Measurements from ENCODE around the gene ACTL6B.

ACTL6B gene

GRCh38 chr7:100684534-100685042, 28.3 kb upstream of the ACTL6B start:
- TF ChIP-seq CTCF (IDR thresholded peaks at IDR 0.05; ENCODE audit: insufficient read depth, low read length, missing control alignments) = no peak
- ChIA-PET POLR2A (interaction anchor here (0.8 to 1.8 kb wide), 2 partner anchors 8 to 143 kb away, joined by 4 to 7 read pairs; partner anchors contain the start of gene EPHB4), CTCF (interaction anchor here (0.9 to 9.0 kb wide), 3 partner anchors 7 to 168 kb away, joined by 3 to 180 read pairs (median 4); partner anchors contain the start of genes GIGYF1, POP7 and SLC12A9)
- H3K4me3 ChIP-seq (ENCODE audit: low read depth, low read length) = no peak overlapping the region
- DNase-seq (ENCODE audit: low read depth, low spot score) = no peak

- no peak for TF ChIP-seq CTCF (IDR thresholded peaks at IDR 0.05; ENCODE audit: insufficient read depth, low read length, missing control alignments)
- POLR2A ChIA-PET = interaction anchor here (1.2 to 2.0 kb wide), 4 partner anchors 9 to 97 kb away, joined by 3 to 7 read pairs (median 4); partner anchors contain the start of genes FBXO24 and LRCH4
- CTCF ChIA-PET = interaction anchor here (0.8 to 9.0 kb wide), 5 partner anchors 7 to 219 kb away, joined by 3 to 180 read pairs (median 3); partner anchors contain the start of gene GIGYF1
- no peak overlapping the region for H3K4me3 ChIP-seq (ENCODE audit: low read depth, low read length)
- DNase-seq (ENCODE audit: low read depth, low spot score) = no peak
These were observed 27.6 kb upstream of the ACTL6B start for GRCh38 chr7:100683659-100684533.

GRCh38 chr7:100682991-100683658, 26.9 kb upstream of the ACTL6B start:
- TF ChIP-seq CTCF (IDR thresholded peaks at IDR 0.05; ENCODE audit: insufficient read depth, low read length, missing control alignments) = no peak
- DNase-seq (ENCODE audit: low read depth, low spot score) = no peak
- ChIA-PET POLR2A (interaction anchor here (0.6 to 2.0 kb wide), 5 partner anchors 9 to 97 kb away, joined by 3 to 5 read pairs (median 3); partner anchors contain the start of genes FBXO24, LRCH4 and POP7), CTCF (interaction anchor here (0.5 to 9.0 kb wide), 8 partner anchors 8 to 248 kb away, joined by 3 to 180 read pairs (median 3); partner anchors contain the start of gene GIGYF1)
- H3K4me3 ChIP-seq (ENCODE audit: low read depth, low read length) = no peak overlapping the region

- DNase-seq (ENCODE audit: low read depth, low spot score) = no peak
- no peak for TF ChIP-seq CTCF (IDR thresholded peaks at IDR 0.05; ENCODE audit: insufficient read depth, low read length, missing control alignments)
- ChIA-PET POLR2A (interaction anchor here (1.3 to 2.0 kb wide), 3 partner anchors 8 to 23 kb away, joined by 3 to 5 read pairs (median 3); partner anchors contain the start of gene POP7), CTCF (interaction anchor here (0.5 to 9.0 kb wide), 6 partner anchors 9 to 248 kb away, joined by 3 to 180 read pairs (median 4); partner anchors contain the start of genes GIGYF1 and POP7)
- no peak overlapping the region for H3K4me3 ChIP-seq (ENCODE audit: low read depth, low read length)
These were observed 26.0 kb upstream of the ACTL6B start for GRCh38 chr7:100682228-100682741.

GRCh38 chr7:100681491-100682227, 25.4 kb upstream of the ACTL6B start:
- CTCF ChIA-PET = interaction anchor here (0.9 to 9.0 kb wide), 4 partner anchors 10 to 115 kb away, joined by 3 to 180 read pairs (median 5); partner anchors contain the start of genes GIGYF1 and POP7
- H3K4me3 ChIP-seq (ENCODE audit: low read depth, low read length) = no peak overlapping the region
- POLR2A ChIA-PET = interaction anchor here (1.3 to 2.0 kb wide), 2 partner anchors 9 to 24 kb away, joined by 3 to 5 read pairs; partner anchors contain the start of gene POP7
- no peak for DNase-seq (ENCODE audit: low read depth, low spot score)
- no peak for TF ChIP-seq CTCF (IDR thresholded peaks at IDR 0.05; ENCODE audit: insufficient read depth, low read length, missing control alignments)
